H1 (cell line): ENCODE measurements around the gene RAD54L. TPM values are rescaled to one million over a fixed set of nuclear protein-coding genes. Genes with fewer than 3 reads are reported as not detected.

ENCODE experiments used
- ATF2 ChIP-seq: IDR thresholded peaks from 2 replicates; pipeline ENCODE4 v1.6.1; 2012; ENCODE audit warnings: low read length, inconsistent platforms
- CREB1 ChIP-seq: IDR thresholded peaks from 2 replicates; pipeline ENCODE4 v1.6.1; 2012; ENCODE audit warnings: inconsistent platforms
- EGR1 ChIP-seq: IDR thresholded peaks from 2 replicates; pipeline ENCODE4 v1.6.1; 2011; ENCODE audit warnings: low read depth, low read length, borderline replicate concordance
- EZH2 ChIP-seq: fragments of 200-600 bp; sonication (generic); IDR thresholded peaks from 2 replicates; pipeline ENCODE4 v1.7.1; 2012; ENCODE audit warnings: low read depth, mild to moderate bottlenecking, moderate library complexity, low read length, inconsistent platforms; ENCODE audit not compliant: severe bottlenecking
- FOSL1 ChIP-seq: IDR thresholded peaks from 2 replicates; pipeline ENCODE4 v1.6.1; 2011; ENCODE audit warnings: mild to moderate bottlenecking, low read depth, low read length, moderate library complexity; ENCODE audit not compliant: insufficient read depth
- GTF2F1 ChIP-seq: IDR thresholded peaks from 2 replicates; pipeline ENCODE4 v1.6.1; 2012; ENCODE audit warnings: low read depth, low read length, improper control_type of control experiment, borderline replicate concordance
- JUN ChIP-seq: IDR thresholded peaks from 2 replicates; pipeline ENCODE4 v1.6.1; 2011; ENCODE audit warnings: low read depth, mild to moderate bottlenecking, improper control_type of control experiment, low read length
- JUND ChIP-seq: IDR thresholded peaks from 2 replicates; pipeline ENCODE4 v1.6.1; 2011; ENCODE audit warnings: mild to moderate bottlenecking, improper control_type of control experiment, low read length
- KDM4A ChIP-seq: IDR thresholded peaks from one replicate; pipeline ENCODE4 v1.7.1; 2012; ENCODE audit warnings: low read depth, mild to moderate bottlenecking, moderate library complexity, low read length, inconsistent platforms; ENCODE audit not compliant: severe bottlenecking
- MAX ChIP-seq: IDR thresholded peaks from 2 replicates; pipeline ENCODE4 v1.6.1; 2012; ENCODE audit warnings: inconsistent platforms
- NANOG ChIP-seq: IDR thresholded peaks from 2 replicates; pipeline ENCODE4 v1.6.1; 2011; ENCODE audit warnings: low read length, low read depth, mild to moderate bottlenecking, inconsistent platforms; ENCODE audit not compliant: insufficient read depth, poor library complexity, severe bottlenecking
- POLR2A ChIP-seq, 2 experiments: IDR thresholded peaks; 1 replicate in 1 of 2; 2 replicates in 1 of 2; pipeline ENCODE4 v1.6.1; 2011; ENCODE audit warnings: low read depth in 2 of 2, low read length in 2 of 2, mild to moderate bottlenecking in 2 of 2; ENCODE audit errors: control extremely low read depth in 1 of 2
- POLR2AphosphoS5 ChIP-seq: IDR thresholded peaks from 2 replicates; pipeline ENCODE4 v1.6.1; 2011; ENCODE audit warnings: low read depth, low read length
- RNF2 ChIP-seq: fragments of 200-900, 300-1000 bp; sonication (generic); IDR thresholded peaks from 2 replicates; pipeline ENCODE4 v1.7.1; 2016; ENCODE audit warnings: borderline replicate concordance, low read depth, mild to moderate bottlenecking, antibody characterized with exemption, low read length; ENCODE audit not compliant: poor library complexity, severe bottlenecking; ENCODE audit errors: missing control alignments
- SAP30 ChIP-seq: fragments of 300-600 bp; sonication (generic); IDR thresholded peaks from 2 replicates; pipeline ENCODE4 v1.7.1; 2012; ENCODE audit warnings: low read length, moderate library complexity, mild to moderate bottlenecking, inconsistent platforms; ENCODE audit not compliant: insufficient read depth, insufficient replicate concordance
- SIN3A ChIP-seq, 2 experiments: IDR thresholded peaks in 1 of 2; conservative IDR thresholded peaks in 1 of 2; 2 replicates each; pipeline ENCODE4 v1.6.1; 2011 to 2012; ENCODE audit warnings: low read length in 2 of 2, improper control_type of control experiment in 1 of 2, low read depth in 1 of 2, mild to moderate bottlenecking in 1 of 2
- SP4 ChIP-seq: IDR thresholded peaks from 2 replicates; pipeline ENCODE4 v1.6.1; 2012; ENCODE audit warnings: low read length, inconsistent platforms
- TAF1 ChIP-seq: IDR thresholded peaks from 2 replicates; pipeline ENCODE4 v1.6.1; 2011; ENCODE audit warnings: mild to moderate bottlenecking, low read depth, low read length
- TEAD4 ChIP-seq: IDR thresholded peaks from 2 replicates; pipeline ENCODE4 v1.6.1; 2012; ENCODE audit warnings: low read depth, low read length, inconsistent platforms, mixed read lengths
- ZNF274 ChIP-seq: IDR thresholded peaks from 2 replicates; pipeline ENCODE4 v1.7.0; 2012; ENCODE audit warnings: low read length, borderline replicate concordance; ENCODE audit errors: extremely low read depth
- polyA plus RNA-seq, 7 experiments: library from polyadenylated mRNA; depleted of rRNA in 3 of 7; stranded (reverse) in 5 of 7; unstranded in 2 of 7; fragments of >200 nt in 5 of 7; fragments of 200-250 nt in 2 of 7; gene quantifications; 1 replicate in 5 of 7; 2 replicates in 1 of 7; 4 replicates in 1 of 7; pipeline versions ENCODE4 v1.2.1 to v1.2.3, GENCODE V29; 2011 to 2013; ENCODE audit warnings: missing spikeins in 2 of 7, mixed read lengths in 2 of 7
- total RNA-seq: library from RNA; stranded (reverse); fragmentation: NEBNext Ultra II Directional; extraction: Animal tissue kit (Norgen Biotek cat#: 25700); gene quantifications from 2 replicates; pipeline ENCODE4 v1.2.1, GENCODE V29; 2021
- TF ChIP-seq, protein P1 (sequence below): IDR thresholded peaks from 2 replicates; pipeline ENCODE4 v1.6.1; 2012; ENCODE audit warnings: inconsistent platforms

RAD54L gene
- total and polyA plus RNA-seq, 2 of the 8 experiments (the other 6 are each of a cell fraction or from before 2014, with no cell fraction given) = 43.5 to 50.3 TPM

DNA sequence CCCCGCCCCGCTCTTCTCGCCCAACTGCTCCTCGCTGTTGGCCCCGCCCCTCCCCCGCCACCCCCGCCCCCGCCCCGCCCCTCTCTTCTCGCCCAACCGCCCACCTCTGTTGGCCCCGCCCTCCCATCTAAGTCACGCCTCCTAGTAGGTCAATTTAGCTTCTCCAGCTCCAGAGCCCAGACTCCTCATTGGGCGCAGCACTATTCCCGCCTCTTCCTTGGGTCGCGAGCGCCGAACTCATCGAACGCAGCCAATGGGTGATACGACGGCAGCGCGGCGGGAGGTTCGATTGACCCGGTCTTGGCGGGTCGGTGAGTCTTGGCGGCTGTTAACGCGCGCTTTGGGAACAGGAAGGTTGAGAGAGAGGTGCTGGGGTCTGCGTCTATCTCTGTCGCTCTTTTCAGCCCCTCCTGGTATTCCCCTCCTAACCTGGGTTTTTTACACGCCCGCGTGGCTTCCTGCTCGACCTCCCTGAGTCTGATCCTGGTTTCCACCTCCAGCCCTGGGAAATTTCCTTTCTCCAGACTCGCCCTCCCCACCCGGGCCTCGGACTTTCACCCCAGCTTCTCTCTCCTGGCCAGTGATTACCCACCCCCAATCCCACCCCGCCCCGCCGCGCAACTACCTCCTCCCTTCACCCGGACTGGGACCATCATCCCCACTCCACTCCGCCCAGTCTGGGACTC, at the start of gene RAD54L (continued):
- no peak for TF ChIP-seq ZNF274
- no peak for TF ChIP-seq FOSL1
- TF ChIP-seq JUND = no peak
- TF ChIP-seq KDM4A = peak; percentile 25
- TF ChIP-seq JUN = no peak
- no peak for TF ChIP-seq TEAD4
- TF ChIP-seq EZH2 = no peak
- TF ChIP-seq GTF2F1 = no peak
- no peak for TF ChIP-seq RNF2
- no peak for TF ChIP-seq EGR1
- peak; percentile 25 for TF ChIP-seq NANOG
- TF ChIP-seq SIN3A (conservative IDR thresholded peaks at IDR 0.05 in 1 of 2, IDR thresholded peaks at IDR 0.05 in 1 of 2; ENCODE audit: low read depth in 1 of 2, low read length in 2 of 2) = peak in 1 of 2 experiments; percentile 78; a peak in 2 of 4 replicates
- peak; percentile 75 to 97 for TF ChIP-seq POLR2A (IDR thresholded peaks at IDR 0.05; ENCODE audit: control extremely low read depth in 1 of 2, low read depth in 2 of 2, low read length in 2 of 2)
- TF ChIP-seq POLR2AphosphoS5 = peak; percentile 90
- no peak; the same call in 1 of the 2 replicates for TF ChIP-seq SP4
- peak; percentile 97 for TF ChIP-seq TAF1
- peak; percentile 78 for TF ChIP-seq CREB1
- TF ChIP-seq MAX = no peak; the same call in 1 of the 2 replicates
- no peak for TF ChIP-seq ATF2
- TF ChIP-seq SAP30 = no peak
- TF ChIP-seq, protein P1, sequence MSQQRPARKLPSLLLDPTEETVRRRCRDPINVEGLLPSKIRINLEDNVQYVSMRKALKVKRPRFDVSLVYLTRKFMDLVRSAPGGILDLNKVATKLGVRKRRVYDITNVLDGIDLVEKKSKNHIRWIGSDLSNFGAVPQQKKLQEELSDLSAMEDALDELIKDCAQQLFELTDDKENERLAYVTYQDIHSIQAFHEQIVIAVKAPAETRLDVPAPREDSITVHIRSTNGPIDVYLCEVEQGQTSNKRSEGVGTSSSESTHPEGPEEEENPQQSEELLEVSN = peak; percentile 90
